ENCODE data around the gene TMEM219.

GRCh38 chr16:29975134-29975538 lies 13.3 kb downstream of the TMEM219 start:
- TF ChIP-seq CTCF (conservative IDR thresholded peaks at IDR 0.05; ENCODE audit: low read length) (no peak), EZH2phosphoT487 (IDR thresholded peaks at IDR 0.05; ENCODE audit: borderline replicate concordance) (no peak)

Measured in Loucy (cell line).